ENCODE results near the gene KLF6. TPM values are rescaled to one million over a fixed set of nuclear protein-coding genes. Genes with fewer than 3 reads are reported as not detected.

Gene KLF6
- total and polyA plus RNA-seq, 2 of the 4 experiments (the other 2 are of a cell fraction) = 69.0 to 123 TPM

DNA sequence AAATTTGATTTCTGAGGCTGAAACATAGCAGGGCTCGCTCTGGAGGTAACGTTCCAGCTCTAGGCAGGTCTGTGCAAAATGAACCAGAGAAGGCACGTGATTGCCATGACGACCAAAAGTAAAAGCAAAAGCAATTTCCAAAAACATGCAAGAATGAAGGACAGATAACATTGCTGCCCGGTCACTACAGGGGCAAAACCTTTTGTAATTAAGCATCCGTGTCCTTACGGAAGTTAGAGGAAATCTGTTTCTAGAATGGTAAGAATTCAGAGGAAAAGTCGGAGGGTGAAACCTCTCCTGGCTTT is 2.9 kb downstream of the KLF6 start (continued):
- TF ChIP-seq, protein P1, sequence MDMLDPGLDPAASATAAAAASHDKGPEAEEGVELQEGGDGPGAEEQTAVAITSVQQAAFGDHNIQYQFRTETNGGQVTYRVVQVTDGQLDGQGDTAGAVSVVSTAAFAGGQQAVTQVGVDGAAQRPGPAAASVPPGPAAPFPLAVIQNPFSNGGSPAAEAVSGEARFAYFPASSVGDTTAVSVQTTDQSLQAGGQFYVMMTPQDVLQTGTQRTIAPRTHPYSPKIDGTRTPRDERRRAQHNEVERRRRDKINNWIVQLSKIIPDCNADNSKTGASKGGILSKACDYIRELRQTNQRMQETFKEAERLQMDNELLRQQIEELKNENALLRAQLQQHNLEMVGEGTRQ (IDR thresholded peaks at IDR 0.05; ENCODE audit: low read depth, low read length) = peak; percentile 1; the same call in 1 of the 2 replicates
- TF ChIP-seq FOS (IDR thresholded peaks at IDR 0.05; ENCODE audit: low read depth, low read length) (no peak), MAZ (IDR thresholded peaks at IDR 0.05; ENCODE audit: borderline replicate concordance, low read depth, low read length) (no peak)
- TF ChIP-seq, protein P2, sequence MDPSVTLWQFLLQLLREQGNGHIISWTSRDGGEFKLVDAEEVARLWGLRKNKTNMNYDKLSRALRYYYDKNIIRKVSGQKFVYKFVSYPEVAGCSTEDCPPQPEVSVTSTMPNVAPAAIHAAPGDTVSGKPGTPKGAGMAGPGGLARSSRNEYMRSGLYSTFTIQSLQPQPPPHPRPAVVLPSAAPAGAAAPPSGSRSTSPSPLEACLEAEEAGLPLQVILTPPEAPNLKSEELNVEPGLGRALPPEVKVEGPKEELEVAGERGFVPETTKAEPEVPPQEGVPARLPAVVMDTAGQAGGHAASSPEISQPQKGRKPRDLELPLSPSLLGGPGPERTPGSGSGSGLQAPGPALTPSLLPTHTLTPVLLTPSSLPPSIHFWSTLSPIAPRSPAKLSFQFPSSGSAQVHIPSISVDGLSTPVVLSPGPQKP (IDR thresholded peaks at IDR 0.05; ENCODE audit: borderline replicate concordance, low read depth, low read length) = no peak
